GM19351 (cell line): ENCODE measurements around the gene ZFP42.
"Not testable (repeated sequence)": the region's sequence is repeated elsewhere in the genome, so short reads cannot be mapped to it uniquely, and the experiment has no call there.

Source experiments
- ATAC-seq: cut with Tn5 transposase; IDR thresholded peaks from one replicate; pipeline ENCODE4 v1.9.1; 2021; ENCODE audit warnings: mild to moderate bottlenecking, moderate library complexity; ENCODE audit not compliant: unreplicated experiment

Gene ZFP42

DNA sequence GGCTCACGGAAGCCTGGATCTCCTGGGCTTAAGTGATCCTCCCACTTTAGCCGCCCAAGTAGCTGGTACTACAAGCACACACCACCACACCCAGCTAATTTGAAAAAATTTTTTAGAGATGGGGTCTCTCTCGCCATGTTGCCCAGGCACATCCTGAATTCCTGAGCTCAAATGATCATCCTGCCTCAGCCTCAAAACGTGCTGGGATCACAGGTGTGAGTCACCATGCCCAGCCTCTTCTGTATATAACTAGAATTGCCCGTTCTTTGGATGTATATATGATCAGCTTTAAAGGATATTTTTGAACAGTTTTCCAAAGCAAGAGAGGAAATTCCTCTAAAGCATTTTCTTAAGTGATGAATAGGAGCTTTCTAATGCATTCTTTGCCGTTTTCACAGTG lies 22.7 kb downstream of the ZFP42 start:
- ATAC-seq, result no peak

DNA sequence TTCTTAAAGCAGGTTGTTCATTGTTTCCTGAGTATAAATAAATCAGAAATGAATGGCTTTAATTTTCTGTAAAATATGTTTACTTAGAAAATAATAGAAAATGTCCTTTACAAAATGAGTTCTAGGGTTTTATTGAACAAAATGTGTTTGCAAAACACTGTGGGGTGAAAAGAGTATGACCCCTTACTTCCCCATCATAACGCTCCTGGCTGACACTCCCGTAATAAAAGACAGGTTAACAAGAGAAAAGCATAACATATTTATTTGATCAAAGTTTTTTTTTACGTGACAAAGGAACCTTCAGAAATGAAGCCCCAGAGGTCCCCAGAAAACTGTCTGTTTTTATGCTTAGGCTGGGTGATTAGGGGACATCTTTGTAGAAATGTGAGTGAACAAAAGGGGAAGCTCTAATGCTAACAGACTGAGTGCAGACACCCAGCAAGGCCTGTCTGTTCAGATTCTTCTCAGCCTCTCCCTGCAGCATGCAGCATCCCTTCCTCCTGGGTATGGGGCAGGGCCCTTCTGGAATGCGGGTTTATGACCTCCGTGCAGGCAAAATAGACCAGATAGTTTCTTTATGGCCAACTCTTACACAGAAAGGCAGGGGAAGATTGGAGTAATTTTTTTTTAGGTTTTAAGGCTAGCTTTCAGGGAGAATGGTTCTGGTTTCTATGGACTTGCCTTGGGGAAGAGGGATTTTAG lies 26.1 kb downstream of the ZFP42 start:
- ATAC-seq, result no peak

- ATAC-seq, result no peak
Observed at GRCh38 chr4:188023682-188024081, 28.1 kb downstream of the ZFP42 start.

GRCh38 chr4:188025476-188025875 lies 29.9 kb downstream of the ZFP42 start:
- ATAC-seq, result no peak

- no peak for ATAC-seq
Observed at GRCh38 chr4:188029114-188029513, 33.5 kb downstream of the ZFP42 start.

- no peak for ATAC-seq
Observed at GRCh38 chr4:188030401-188030800, 34.8 kb downstream of the ZFP42 start.

- ATAC-seq, result no peak
Observed at GRCh38 chr4:188031751-188032150, 36.2 kb downstream of the ZFP42 start.

DNA sequence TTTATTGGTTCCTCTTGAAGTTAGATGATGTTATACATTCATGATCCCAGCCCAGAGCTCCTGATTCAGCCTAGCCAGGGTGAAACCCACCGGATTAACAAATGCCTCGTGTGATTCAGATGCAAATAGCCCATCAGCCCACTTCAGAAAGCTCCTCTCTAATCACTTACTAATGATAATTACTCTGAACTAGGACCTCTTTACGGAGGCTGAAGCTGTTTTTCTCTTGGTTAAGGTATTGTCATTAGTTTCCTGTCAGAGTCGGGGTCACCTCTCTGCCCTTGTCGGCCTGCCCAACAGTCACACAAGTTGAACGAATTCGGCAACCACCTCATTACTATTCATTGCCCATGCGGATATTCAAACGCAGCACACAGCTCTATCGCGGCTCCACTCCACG lies 36.6 kb downstream of the ZFP42 start:
- no peak for ATAC-seq

- no peak for ATAC-seq
Observed at GRCh38 chr4:188032583-188032982, 37.0 kb downstream of the ZFP42 start.

DNA sequence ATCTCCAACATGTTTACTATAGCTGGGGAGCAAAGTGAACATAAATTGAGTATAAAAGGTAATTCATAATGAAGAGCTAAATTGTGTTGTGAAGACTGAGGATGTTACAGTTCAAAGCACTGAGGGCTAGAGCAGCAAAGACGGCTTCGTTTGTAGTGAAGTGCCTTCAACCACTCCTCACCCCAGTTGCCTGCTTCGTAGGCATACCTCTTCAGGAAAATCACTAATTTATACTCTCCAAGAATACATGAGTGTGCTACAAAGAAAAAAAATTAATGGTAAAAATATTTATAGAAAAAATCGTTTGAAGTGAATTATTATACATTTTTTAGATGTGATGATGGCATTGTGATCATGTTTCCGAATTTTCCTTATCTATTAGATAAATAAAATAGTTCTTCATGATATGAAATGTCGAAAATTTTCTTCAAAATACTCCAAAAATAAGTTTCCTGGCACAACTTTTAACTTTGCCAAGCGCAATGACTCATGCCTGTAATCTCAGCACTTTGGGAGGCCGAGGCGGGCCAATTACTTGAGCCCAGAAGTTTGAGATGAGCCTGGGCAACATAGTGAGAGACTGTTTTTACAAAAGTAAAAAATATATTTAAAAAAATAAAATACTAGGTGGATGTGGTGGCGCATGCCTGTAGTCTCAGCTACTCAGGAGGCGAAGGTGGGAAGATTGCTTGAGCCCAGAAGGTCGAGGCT lies 41.6 kb downstream of the ZFP42 start:
- no peak for ATAC-seq

GRCh38 chr4:188041721-188042120 lies 46.1 kb downstream of the ZFP42 start:
- ATAC-seq, result no peak

DNA sequence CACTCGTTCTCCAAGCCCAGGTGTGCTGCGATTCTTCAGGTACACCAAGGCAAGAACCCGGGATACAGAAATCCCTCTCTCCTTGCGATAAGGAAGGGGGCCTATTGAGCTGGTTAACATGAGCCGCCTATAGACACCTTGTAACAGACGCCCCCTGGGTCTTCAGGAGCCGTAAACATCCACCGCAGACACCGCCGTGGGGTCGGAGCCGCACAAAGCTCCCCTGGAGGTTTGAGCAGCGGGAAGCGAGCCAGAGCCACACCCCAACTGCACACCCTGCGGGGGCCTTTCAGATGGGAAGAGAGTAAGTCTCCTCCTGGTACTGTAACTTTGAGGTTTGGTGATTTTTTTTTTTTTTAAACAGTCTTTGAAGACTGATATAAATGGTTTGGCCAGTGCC lies 46.6 kb downstream of the ZFP42 start:
- ATAC-seq, result no peak

DNA sequence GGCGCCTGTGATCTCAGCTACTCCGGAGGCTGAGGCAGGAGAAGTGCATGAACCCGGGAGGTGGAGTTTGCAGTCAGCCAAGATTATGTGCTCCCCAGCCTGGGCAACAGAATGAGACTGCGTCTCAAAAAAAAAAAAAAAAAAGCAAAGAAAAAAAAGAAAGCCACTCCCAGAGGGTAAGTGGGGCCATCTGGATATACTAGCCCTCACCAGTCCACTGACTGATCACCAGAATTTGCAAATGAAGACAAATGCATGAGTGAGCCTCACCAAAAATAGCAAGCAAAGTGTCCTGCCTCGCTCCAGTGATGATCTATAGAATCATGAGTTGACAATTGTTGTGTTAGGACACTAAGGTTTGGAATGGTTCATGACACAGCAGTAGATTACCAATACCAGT lies 47.6 kb downstream of the ZFP42 start:
- no peak for ATAC-seq

DNA sequence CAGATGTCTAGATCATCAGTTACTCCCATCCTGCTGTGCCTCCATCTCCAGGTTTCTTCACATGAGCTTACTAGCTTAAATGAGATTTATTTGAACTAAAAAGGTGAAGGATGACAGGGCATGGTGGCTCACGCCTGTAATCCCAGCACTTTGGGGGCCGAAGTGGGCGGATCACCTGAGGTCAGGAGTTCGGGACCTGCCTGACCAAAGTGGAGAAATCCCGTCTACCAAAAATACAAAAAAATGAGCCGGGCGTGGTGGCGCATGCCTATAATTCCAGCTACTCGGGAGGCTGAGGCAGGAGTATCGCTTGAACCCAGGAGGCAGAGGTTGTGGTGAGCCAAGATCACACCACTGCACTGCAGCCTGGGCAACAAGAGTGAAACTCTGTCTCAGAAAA lies 49.9 kb downstream of the ZFP42 start:
- not testable (repeated sequence) for ATAC-seq

GRCh38 chr4:188046657-188047056 lies 51.1 kb downstream of the ZFP42 start:
- ATAC-seq, result no peak

- no peak for ATAC-seq
Observed at GRCh38 chr4:188053302-188053701, 57.7 kb downstream of the ZFP42 start.
